Measurements from ENCODE around the gene SNED1. TPM values are rescaled to one million over a fixed set of nuclear protein-coding genes. Genes with fewer than 3 reads are reported as not detected.

SNED1 gene
- total and polyA plus RNA-seq, 9 of the 15 experiments (the other 6 are each of a cell fraction or from before 2014, with no cell fraction given) = 0.03 to 0.07 (median 0.05) TPM; not detected in 5

GRCh38 chr2:241062389-241063092 is 64.1 kb downstream of the SNED1 start (continued):
- TF ChIP-seq, protein P1, sequence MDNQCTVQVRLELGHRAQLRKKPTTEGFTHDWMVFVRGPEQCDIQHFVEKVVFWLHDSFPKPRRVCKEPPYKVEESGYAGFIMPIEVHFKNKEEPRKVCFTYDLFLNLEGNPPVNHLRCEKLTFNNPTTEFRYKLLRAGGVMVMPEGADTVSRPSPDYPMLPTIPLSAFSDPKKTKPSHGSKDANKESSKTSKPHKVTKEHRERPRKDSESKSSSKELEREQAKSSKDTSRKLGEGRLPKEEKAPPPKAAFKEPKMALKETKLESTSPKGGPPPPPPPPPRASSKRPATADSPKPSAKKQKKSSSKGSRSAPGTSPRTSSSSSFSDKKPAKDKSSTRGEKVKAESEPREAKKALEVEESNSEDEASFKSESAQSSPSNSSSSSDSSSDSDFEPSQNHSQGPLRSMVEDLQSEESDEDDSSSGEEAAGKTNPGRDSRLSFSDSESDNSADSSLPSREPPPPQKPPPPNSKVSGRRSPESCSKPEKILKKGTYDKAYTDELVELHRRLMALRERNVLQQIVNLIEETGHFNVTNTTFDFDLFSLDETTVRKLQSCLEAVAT (IDR thresholded peaks at IDR 0.05) = no peak
- TF ChIP-seq ZNF274 (IDR thresholded peaks at IDR 0.05; ENCODE audit: borderline replicate concordance, low read depth, low read length) = no peak
- TF ChIP-seq ESRRB (CRISPR knock-in tag; IDR thresholded peaks at IDR 0.05; ENCODE audit: borderline replicate concordance) = no peak
- no peak for TF ChIP-seq NFRKB (IDR thresholded peaks at IDR 0.05; ENCODE audit: low read depth)
- TF ChIP-seq BRF1 (IDR thresholded peaks at IDR 0.05; ENCODE audit: borderline replicate concordance, extremely low read depth, insufficient read length) = no peak
- TF ChIP-seq UBTF (IDR thresholded peaks at IDR 0.05; ENCODE audit: borderline replicate concordance in 1 of 2, low read depth in 2 of 2, low read length in 2 of 2) = no peak
- no peak for TF ChIP-seq XRCC4 (IDR thresholded peaks at IDR 0.05; ENCODE audit: extremely low read depth, insufficient read depth, insufficient read length)
- no peak for TF ChIP-seq NCOA4 (IDR thresholded peaks at IDR 0.05; ENCODE audit: partially characterized antibody)
- TF ChIP-seq ARID2 (IDR thresholded peaks at IDR 0.05) = no peak
